HCT116 (cell line): ENCODE measurements around the gene COX15. TPM values are rescaled to one million over a fixed set of nuclear protein-coding genes. Genes with fewer than 3 reads are reported as not detected.

ENCODE experiments used
- ATAC-seq: fragments of 200-7000 bp; cut with Tn5 transposase; 2 replicates; pipeline ENCODE4 v1.9.1; 2020; ENCODE audit warnings: mild to moderate bottlenecking, moderate library complexity
- BruUV-seq: library from RNA; stranded (reverse); fragments of 400-500 nt; replicated peaks from 2 replicates; lab custom pipeline; 2021; lab: Mats Ljungman, UMichigan
- CTCF ChIA-PET: fragments of 300-600 bp; sonication (Branson Sonifier 250); formaldehyde crosslinking; loops from one replicate; lab custom pipeline; 2021; ENCODE audit warnings: antibody characterized with exemption; lab: Charles Lee
- POLR2A ChIA-PET: fragments of 300-600, 350-600 bp; sonication (Branson Sonifier 250); formaldehyde crosslinking; loops from one replicate; lab custom pipeline; 2021; ENCODE audit warnings: antibody characterized with exemption; lab: Charles Lee
- RAD21 ChIA-PET, 2 experiments: fragments of 300-600 bp; sonication (Branson Sonifier 250); formaldehyde crosslinking; loops; one replicate each; lab custom pipeline; 2023; ENCODE audit warnings: low total read pairs in 2 of 2; ENCODE audit not compliant: uncharacterized antibody in 2 of 2, unreplicated experiment in 2 of 2, low non-redundant PET in 1 of 2; lab: Charles Lee
- DNase-seq: peaks from one replicate; pipeline ENCODE4 v3.0.0-alpha.2; 2010; ENCODE audit warnings: low read depth, low spot score
- H2AFZ ChIP-seq: fragments of 200-600 bp; shearing (Covaris generic), sonication (generic); 2 replicates; pipeline ENCODE4 v1.6.1; 2017; ENCODE audit warnings: low read depth, mixed run types, mixed read lengths, antibody characterized with exemption, low read length; ENCODE audit not compliant: poor library complexity, severe bottlenecking
- H3K27ac ChIP-seq: 2 replicates; pipeline ENCODE4 v1.5.1; 2012; ENCODE audit warnings: low read depth, low read length
- H3K27me3 ChIP-seq: fragments of 200-600 bp; sonication (generic); 2 replicates; pipeline ENCODE4 v1.6.1; 2016; ENCODE audit warnings: mixed run types, low read length, mixed read lengths; ENCODE audit not compliant: insufficient read depth
- H3K36me3 ChIP-seq, 2 experiments: fragments of 200-500 bp in 1 of 2; fragments of 200-600 bp in 1 of 2; sonication (Bioruptor generic) in 1 of 2; sonication (generic) in 1 of 2; 2 replicates each; pipeline versions ENCODE4 v1.5.1 to v1.6.1; 2014 to 2016; ENCODE audit warnings: low read length in 2 of 2, inconsistent platforms in 1 of 2, mixed read lengths in 1 of 2, mixed run types in 1 of 2; ENCODE audit not compliant: insufficient read depth in 2 of 2, control insufficient read depth in 1 of 2
- H3K4me1 ChIP-seq, 2 experiments: fragments of 200-600 bp in 1 of 2; sonication (generic) in 1 of 2; 2 replicates each; pipeline versions ENCODE4 v1.5.1 to v1.6.1; 2012 to 2017; ENCODE audit warnings: low read length in 2 of 2, inconsistent platforms in 1 of 2, mild to moderate bottlenecking in 1 of 2, mixed read lengths in 1 of 2, mixed run types in 1 of 2, moderate library complexity in 1 of 2; ENCODE audit not compliant: insufficient read depth in 2 of 2, control insufficient read depth in 1 of 2
- H3K4me2 ChIP-seq: fragments of 200-600 bp; sonication (generic); 2 replicates; pipeline ENCODE4 v1.6.1; 2017; ENCODE audit warnings: mixed run types, low read length, mixed read lengths
- H3K4me3 ChIP-seq, 2 experiments: fragments of 200-600 bp in 1 of 2; sonication (generic) in 1 of 2; replicated peaks in 1 of 2; 2 replicates each; pipeline ENCODE4 v1.5.1; 2011 to 2016; ENCODE audit warnings: low read length in 2 of 2, control low read depth in 1 of 2, low read depth in 1 of 2, mild to moderate bottlenecking in 1 of 2, mixed read lengths in 1 of 2, mixed run types in 1 of 2
- H3K79me2 ChIP-seq: fragments of 200-600 bp; sonication (generic); 2 replicates; pipeline ENCODE4 v1.6.1; 2017; ENCODE audit warnings: mild to moderate bottlenecking, mixed run types, low read length, moderate library complexity, mixed read lengths; ENCODE audit not compliant: insufficient read depth
- H3K9ac ChIP-seq: fragments of 200-600 bp; sonication (generic); 2 replicates; pipeline ENCODE4 v1.6.1; 2016; ENCODE audit warnings: low read length, mixed read lengths
- H3K9me2 ChIP-seq: fragments of 200-600 bp; sonication (generic), shearing (Covaris generic); 2 replicates; pipeline ENCODE4 v1.6.1; 2017; ENCODE audit warnings: mixed run types, mild to moderate bottlenecking, moderate library complexity; ENCODE audit not compliant: insufficient read depth
- H3K9me3 ChIP-seq, 2 experiments: fragments of 200-500 bp in 1 of 2; fragments of 200-600 bp in 1 of 2; sonication (Bioruptor generic) in 1 of 2; sonication (generic) in 1 of 2; 2 replicates each; pipeline ENCODE4 v1.6.1; 2014 to 2017; ENCODE audit warnings: low read length in 2 of 2, mixed read lengths in 2 of 2, inconsistent platforms in 1 of 2, low read depth in 1 of 2, mild to moderate bottlenecking in 1 of 2, mixed run types in 1 of 2, moderate library complexity in 1 of 2; ENCODE audit not compliant: control insufficient read depth in 1 of 2, insufficient read depth in 1 of 2
- H4K20me1 ChIP-seq: fragments of 200-600 bp; sonication (generic), shearing (Covaris generic); 2 replicates; pipeline ENCODE4 v1.6.1; 2017; ENCODE audit warnings: mixed run types, mild to moderate bottlenecking, moderate library complexity; ENCODE audit not compliant: insufficient read depth
- CBX3 ChIP-seq: IDR thresholded peaks from 2 replicates; pipeline ENCODE4 v1.6.1; 2012; ENCODE audit warnings: low read depth
- CEBPB ChIP-seq: IDR thresholded peaks from 2 replicates; pipeline ENCODE4 v1.6.1; 2012; ENCODE audit warnings: low read depth
- ELF1 ChIP-seq: IDR thresholded peaks from 2 replicates; pipeline ENCODE4 v1.6.1; 2012; ENCODE audit warnings: low read depth, borderline replicate concordance
- POLR2AphosphoS5 ChIP-seq: IDR thresholded peaks from 2 replicates; pipeline ENCODE4 v1.6.1; 2011; ENCODE audit warnings: mild to moderate bottlenecking, low read depth, low read length, moderate library complexity
- SP1 ChIP-seq: IDR thresholded peaks from 2 replicates; pipeline ENCODE4 v1.6.1; 2012; ENCODE audit warnings: low read depth
- SRF ChIP-seq: IDR thresholded peaks from 2 replicates; pipeline ENCODE4 v1.6.1; 2012; ENCODE audit warnings: low read depth
- ZFX ChIP-seq: fragments of 450-650 bp; IDR thresholded peaks from 2 replicates; pipeline ENCODE4 v1.6.1; 2017
- intact Hi-C: fragments of 100-400 bp; cut with micrococcal nuclease; formaldehyde crosslinking; loops from 2 replicates; pipeline ENCODE4 v1.10.0; 2022
- total RNA-seq: library from RNA; stranded (reverse); gene quantifications from one replicate; pipeline ENCODE4 v1.2.1, GENCODE V29; 2021; ENCODE audit not compliant: unreplicated experiment
- TF ChIP-seq, protein P1 (sequence below): IDR thresholded peaks from 2 replicates; pipeline ENCODE4 v1.6.1; 2012

The COX15 gene
- total RNA-seq, 1 experiment from 2014 or later = 79.6 TPM

DNA sequence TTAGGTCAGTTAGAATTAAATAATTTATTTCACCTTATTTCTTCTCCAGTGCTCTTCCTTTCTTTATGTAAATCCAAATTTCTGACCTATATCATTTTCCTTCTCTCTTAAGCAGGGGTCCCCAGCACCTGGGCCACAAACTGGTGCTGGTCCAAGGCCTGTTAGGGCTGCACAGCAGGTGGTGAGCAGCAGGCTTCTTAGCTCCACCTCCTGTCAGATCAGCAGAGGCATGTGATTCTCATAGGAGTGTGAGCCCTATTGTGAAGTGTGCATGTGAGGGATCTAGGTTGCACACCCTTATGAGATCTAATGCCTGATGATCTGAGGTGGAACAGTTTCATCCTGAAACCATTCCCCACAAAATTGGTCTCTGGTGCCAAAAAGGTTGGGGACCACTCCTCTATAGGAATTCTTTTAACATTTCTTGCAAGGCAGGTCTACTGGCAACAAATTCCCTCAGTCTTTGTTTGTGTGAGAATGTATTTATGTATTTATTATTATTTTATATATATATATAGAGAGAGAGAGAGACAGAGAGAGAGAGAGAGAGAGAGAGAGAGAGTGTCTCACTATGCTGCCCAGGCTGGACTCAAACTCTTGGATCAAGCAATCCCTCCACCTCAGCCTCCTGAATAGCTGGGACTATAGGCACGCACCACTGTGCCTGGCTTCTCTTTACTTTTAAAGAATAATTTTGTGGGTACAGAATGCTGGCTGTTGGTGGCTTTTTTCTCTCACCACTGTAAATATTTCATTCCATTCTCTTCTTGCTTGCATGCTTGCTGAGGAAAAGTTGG is 46.2 kb upstream of the COX15 start:
- ATAC-seq (peak; percentile 56), DNase-seq (no peak)
- intact Hi-C loops = loop anchor here (2.0 kb wide), 1 partner anchor 229 kb away; no protein-coding TSS in a partner anchor
- Histone ChIP-seq H3K27ac (peak overlapping the region; percentile 100), H3K9me3 (no peaks in the 10 kb centered on the region), H3K4me1 (peaks cover 85 to 92% of the 10 kb centered on the region in 2 experiments), H3K27me3 (no peaks in the 10 kb centered on the region), H3K9me2 (no peaks in the 10 kb centered on the region), H4K20me1 (no peaks in the 10 kb centered on the region), H3K9ac (peak overlapping the region; percentile 76), H2AFZ (peak overlapping the region; percentile 20), H3K4me3 (peak overlapping the region in 1 of 2 experiments; percentile 53; a peak in 2 of 4 replicates), H3K36me3 (no peaks in the 10 kb centered on the region), H3K4me2 (peak overlapping the region; percentile 82), H3K79me2 (0 out of 2 replicates have a peak, but pooled peaks cover 3% of the 10 kb centered on the region)
- TF ChIP-seq SP1 = no peak
- no peak for TF ChIP-seq CEBPB
- TF ChIP-seq, protein P1, sequence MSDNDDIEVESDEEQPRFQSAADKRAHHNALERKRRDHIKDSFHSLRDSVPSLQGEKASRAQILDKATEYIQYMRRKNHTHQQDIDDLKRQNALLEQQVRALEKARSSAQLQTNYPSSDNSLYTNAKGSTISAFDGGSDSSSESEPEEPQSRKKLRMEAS = no peak
- no peak for TF ChIP-seq SRF
- 0 out of 2 replicates have a peak, but pooled peaks have one; percentile 19 for TF ChIP-seq ZFX
- TF ChIP-seq ELF1 = no peak
- no TSS peak for BruUV-seq
- POLR2A ChIA-PET = interaction anchor here (1.0 to 2.1 kb wide), 6 partner anchors 8 to 119 kb away, joined by 3 to 9 read pairs (median 4); partner anchors contain the start of genes COX15, CUTC and ENTPD7
- RAD21 ChIA-PET = no interaction called here
- CTCF ChIA-PET = no interaction called here

DNA sequence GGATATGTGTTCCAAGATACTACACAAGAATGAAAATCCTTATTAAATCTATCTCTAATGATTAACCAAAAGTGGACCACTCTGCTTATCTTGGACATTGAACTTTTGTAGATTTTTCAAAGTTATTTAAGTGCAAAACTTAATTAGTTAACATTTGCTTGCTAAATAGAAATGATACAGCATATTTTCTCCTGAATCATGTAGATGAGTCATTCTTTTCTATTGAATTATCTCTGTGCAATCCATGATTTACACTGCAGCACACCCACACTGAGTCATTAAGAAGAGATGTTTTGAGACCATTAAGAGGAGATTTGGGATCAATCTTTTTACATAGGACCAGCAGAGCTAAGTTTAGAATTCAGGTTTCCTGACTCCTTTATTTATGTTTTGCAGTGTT is 43.9 kb upstream of the COX15 start:
- Histone ChIP-seq H3K4me2 (peak overlapping the region; percentile 80), H3K27me3 (no peaks in the 10 kb centered on the region), H3K9ac (peak overlapping the region; percentile 63), H3K27ac (peak overlapping the region; percentile 100), H3K36me3 (no peaks in the 10 kb centered on the region), H2AFZ (no peak overlapping the region), H3K9me2 (no peaks in the 10 kb centered on the region), H3K4me1 (peaks cover 65 to 70% of the 10 kb centered on the region in 2 experiments), H3K9me3 (no peaks in the 10 kb centered on the region), H3K4me3 (peak overlapping the region in 1 of 2 experiments; percentile 14; a peak in 1 of 4 replicates), H4K20me1 (no peaks in the 10 kb centered on the region), H3K79me2 (no peaks in the 10 kb centered on the region)
- intact Hi-C loops = loop anchor here (2.0 kb wide), 1 partner anchor 231 kb away; no protein-coding TSS in a partner anchor
- no TSS peak for BruUV-seq
- RAD21 ChIA-PET = no interaction called here
- POLR2A ChIA-PET = interaction anchor here (0.9 kb wide), 1 partner anchor 44 kb away, joined by 4 read pairs; the partner anchor contains the start of genes COX15 and CUTC
- TF ChIP-seq, protein P1 = no peak
- TF ChIP-seq CBX3 (no peak), POLR2AphosphoS5 (peak; percentile 26; the same call in 1 of the 2 replicates), ELF1 (no peak)
- DNase-seq = peak; percentile 88
- CTCF ChIA-PET = no interaction called here
- ATAC-seq = peak; percentile 46
